Measurements from ENCODE around the gene AP1S2. TPM values are rescaled to one million over a fixed set of nuclear protein-coding genes. Genes with fewer than 3 reads are reported as not detected.

AP1S2 gene
- total RNA-seq, 1 experiment from 2014 or later: 28.2 TPM

DNA sequence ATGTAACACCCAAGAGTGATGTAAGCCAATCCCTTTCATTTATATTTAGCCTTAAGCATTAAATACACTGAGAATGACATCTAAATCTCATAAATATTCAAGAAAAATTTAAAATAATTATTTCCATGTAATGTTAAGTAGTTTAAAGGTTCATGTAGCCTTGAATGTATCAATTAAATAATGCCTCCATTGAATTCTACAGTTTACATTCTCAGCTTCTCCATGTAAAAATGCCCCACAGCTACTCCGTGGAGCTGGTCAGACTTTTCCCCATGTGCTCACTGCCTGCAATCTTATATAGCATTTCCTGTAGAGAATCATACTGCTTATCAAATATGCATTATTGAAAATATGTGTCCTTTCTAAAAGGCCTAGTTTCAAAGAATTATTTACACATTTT, 25.4 kb downstream of the AP1S2 start:
- Histone ChIP-seq H2AFZ (ENCODE audit: low read length) (no peak overlapping the region), H3K4me3 (ENCODE audit: low read length) (no peak overlapping the region), H4K20me1 (ENCODE audit: low read length) (no peaks in the 10 kb centered on the region), H3K9ac (ENCODE audit: low read length) (no peak overlapping the region), H3K36me3 (ENCODE audit: low read depth, low read length) (peaks cover 5% of the 10 kb centered on the region; the same call in 1 of the 2 replicates), H3K79me2 (ENCODE audit: low read length) (no peaks in the 10 kb centered on the region), H3K4me1 (ENCODE audit: insufficient read depth, low read length) (no peaks in the 10 kb centered on the region), H3F3A (ENCODE audit: low read length, unreplicated experiment) (no peaks in the 10 kb centered on the region), H3K4me2 (ENCODE audit: low read length) (no peak overlapping the region), H3K9me2 (replicated peaks; ENCODE audit: low read length) (no peaks in the 10 kb centered on the region), H3K27ac (ENCODE audit: low read length) (no peak overlapping the region), H3K27me3 (ENCODE audit: low read length) (no peaks in the 10 kb centered on the region), H3K9me3 (ENCODE audit: low read length) (no peaks in the 10 kb centered on the region)
- BruUV-seq (replicated peaks): no TSS peak
- DNase-seq (no peak), ATAC-seq (no peak)
- intact Hi-C loops (cut with micrococcal nuclease): no loop called here
- TF ChIP-seq EZH2phosphoT487 (IDR thresholded peaks at IDR 0.05; ENCODE audit: borderline replicate concordance, low read length) (no peak), EZH2 (IDR thresholded peaks at IDR 0.05; ENCODE audit: low read length, unreplicated experiment) (no peak)
- TF ChIP-seq, protein P1, sequence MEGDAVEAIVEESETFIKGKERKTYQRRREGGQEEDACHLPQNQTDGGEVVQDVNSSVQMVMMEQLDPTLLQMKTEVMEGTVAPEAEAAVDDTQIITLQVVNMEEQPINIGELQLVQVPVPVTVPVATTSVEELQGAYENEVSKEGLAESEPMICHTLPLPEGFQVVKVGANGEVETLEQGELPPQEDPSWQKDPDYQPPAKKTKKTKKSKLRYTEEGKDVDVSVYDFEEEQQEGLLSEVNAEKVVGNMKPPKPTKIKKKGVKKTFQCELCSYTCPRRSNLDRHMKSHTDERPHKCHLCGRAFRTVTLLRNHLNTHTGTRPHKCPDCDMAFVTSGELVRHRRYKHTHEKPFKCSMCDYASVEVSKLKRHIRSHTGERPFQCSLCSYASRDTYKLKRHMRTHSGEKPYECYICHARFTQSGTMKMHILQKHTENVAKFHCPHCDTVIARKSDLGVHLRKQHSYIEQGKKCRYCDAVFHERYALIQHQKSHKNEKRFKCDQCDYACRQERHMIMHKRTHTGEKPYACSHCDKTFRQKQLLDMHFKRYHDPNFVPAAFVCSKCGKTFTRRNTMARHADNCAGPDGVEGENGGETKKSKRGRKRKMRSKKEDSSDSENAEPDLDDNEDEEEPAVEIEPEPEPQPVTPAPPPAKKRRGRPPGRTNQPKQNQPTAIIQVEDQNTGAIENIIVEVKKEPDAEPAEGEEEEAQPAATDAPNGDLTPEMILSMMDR (conservative IDR thresholded peaks at IDR 0.05; ENCODE audit: low read depth, low read length): no peak
- CTCF ChIA-PET: no interaction called here
- POLR2A ChIA-PET (ENCODE audit: unreplicated experiment): no interaction called here

DNA sequence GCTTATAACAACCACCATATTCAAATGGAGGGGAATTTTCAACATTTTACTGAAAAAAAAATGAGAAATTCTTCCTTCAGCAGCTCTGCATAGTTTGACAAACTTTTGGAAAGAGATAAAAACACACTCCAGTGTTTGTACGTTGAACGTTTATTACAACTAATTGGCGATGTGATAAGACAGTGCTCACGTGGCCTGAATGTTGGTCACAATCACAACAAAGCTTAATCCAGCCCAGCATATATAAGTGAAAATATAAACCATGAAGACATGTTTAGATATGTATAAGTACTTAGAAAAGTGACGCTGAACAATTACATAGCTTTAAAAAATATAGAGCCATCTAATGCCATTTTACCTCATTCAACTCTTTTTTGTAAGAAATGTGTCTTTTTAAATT, 28.7 kb downstream of the AP1S2 start:
- Histone ChIP-seq H3K9me3 (ENCODE audit: low read length) (no peaks in the 10 kb centered on the region), H3K4me1 (ENCODE audit: insufficient read depth, low read length) (no peaks in the 10 kb centered on the region), H3K27me3 (ENCODE audit: low read length) (no peaks in the 10 kb centered on the region), H3K9me2 (replicated peaks; ENCODE audit: low read length) (no peaks in the 10 kb centered on the region), H3K36me3 (ENCODE audit: low read depth, low read length) (peaks cover 5% of the 10 kb centered on the region; the same call in 1 of the 2 replicates), H4K20me1 (ENCODE audit: low read length) (no peaks in the 10 kb centered on the region), H3K27ac (ENCODE audit: low read length) (no peak overlapping the region), H3K4me2 (ENCODE audit: low read length) (no peak overlapping the region), H3K9ac (ENCODE audit: low read length) (no peak overlapping the region), H3F3A (ENCODE audit: low read length, unreplicated experiment) (no peaks in the 10 kb centered on the region), H2AFZ (ENCODE audit: low read length) (no peak overlapping the region), H3K4me3 (ENCODE audit: low read length) (no peak overlapping the region), H3K79me2 (ENCODE audit: low read length) (no peaks in the 10 kb centered on the region)
- TF ChIP-seq, protein P1 (conservative IDR thresholded peaks at IDR 0.05; ENCODE audit: low read depth, low read length): no peak
- no peak for TF ChIP-seq EZH2phosphoT487 (IDR thresholded peaks at IDR 0.05; ENCODE audit: borderline replicate concordance, low read length)
- no peak for TF ChIP-seq EZH2 (IDR thresholded peaks at IDR 0.05; ENCODE audit: low read length, unreplicated experiment)
- BruUV-seq (replicated peaks): no TSS peak
- ChIA-PET CTCF (no interaction called here), POLR2A (ENCODE audit: unreplicated experiment) (no interaction called here)
- intact Hi-C loops (cut with micrococcal nuclease): no loop called here
- ATAC-seq (no peak), DNase-seq (no peak)

DNA sequence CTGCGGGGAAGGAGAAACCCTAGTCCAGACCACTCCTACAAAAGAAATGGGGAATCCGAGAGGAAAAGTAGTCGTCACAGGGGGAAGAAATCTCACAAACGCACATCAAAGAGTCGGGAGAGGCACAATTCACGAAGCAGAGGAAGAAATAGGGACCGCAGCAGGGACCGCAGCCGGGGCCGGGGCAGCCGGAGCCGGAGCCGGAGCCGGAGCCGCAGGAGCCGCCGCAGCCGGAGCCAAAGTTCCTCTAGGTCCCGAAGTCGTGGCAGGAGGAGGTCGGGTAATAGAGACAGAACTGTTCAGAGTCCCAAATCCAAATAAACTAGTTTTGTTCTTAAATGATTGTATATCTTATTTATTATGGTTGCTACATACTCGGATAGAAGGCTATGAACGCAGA, 31.7 kb downstream of the AP1S2 start:
- Histone ChIP-seq H3K79me2 (ENCODE audit: low read length) (no peaks in the 10 kb centered on the region), H3K4me2 (ENCODE audit: low read length) (no peak overlapping the region), H3K9me2 (replicated peaks; ENCODE audit: low read length) (no peaks in the 10 kb centered on the region), H2AFZ (ENCODE audit: low read length) (no peak overlapping the region), H3K4me1 (ENCODE audit: insufficient read depth, low read length) (no peaks in the 10 kb centered on the region), H3K9me3 (ENCODE audit: low read length) (no peaks in the 10 kb centered on the region), H3K27me3 (ENCODE audit: low read length) (no peaks in the 10 kb centered on the region), H3K9ac (ENCODE audit: low read length) (no peak overlapping the region), H3K27ac (ENCODE audit: low read length) (no peak overlapping the region), H3K36me3 (ENCODE audit: low read depth, low read length) (peaks cover 5% of the 10 kb centered on the region; the same call in 1 of the 2 replicates), H4K20me1 (ENCODE audit: low read length) (no peaks in the 10 kb centered on the region), H3F3A (ENCODE audit: low read length, unreplicated experiment) (no peaks in the 10 kb centered on the region), H3K4me3 (ENCODE audit: low read length) (no peak overlapping the region)
- no TSS peak for BruUV-seq (replicated peaks)
- no peak for TF ChIP-seq EZH2 (IDR thresholded peaks at IDR 0.05; ENCODE audit: low read length, unreplicated experiment)
- DNase-seq (no peak), ATAC-seq (no peak)
- intact Hi-C loops (cut with micrococcal nuclease): no loop called here
- POLR2A ChIA-PET (ENCODE audit: unreplicated experiment): no interaction called here
- CTCF ChIA-PET: no interaction called here

Data from PC-3 (cell line).